ENCODE results near the gene MCEMP1.

The MCEMP1 gene

DNA sequence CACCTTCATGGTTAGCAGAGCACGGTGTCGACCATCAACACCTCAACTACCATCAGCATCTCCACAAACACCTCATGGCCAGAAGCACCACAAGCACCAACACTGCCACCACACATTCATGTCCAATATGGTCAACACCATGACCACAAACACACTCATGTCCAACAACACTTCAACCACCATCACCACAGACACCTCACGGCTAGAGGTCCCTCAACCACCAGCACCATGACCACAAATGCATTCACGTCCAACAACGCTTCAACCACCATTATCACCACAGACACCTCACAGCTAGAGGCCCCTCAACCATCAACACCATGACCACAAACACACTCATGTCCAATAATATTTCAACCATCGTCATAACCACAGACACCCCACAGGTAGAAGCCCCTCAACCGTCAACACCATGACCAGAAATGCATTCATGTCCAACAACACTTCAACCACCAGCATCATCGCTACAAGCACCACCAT lies 13.9 kb downstream of the MCEMP1 start:
- DNase-seq (ENCODE audit: low read depth): no peak

DNA sequence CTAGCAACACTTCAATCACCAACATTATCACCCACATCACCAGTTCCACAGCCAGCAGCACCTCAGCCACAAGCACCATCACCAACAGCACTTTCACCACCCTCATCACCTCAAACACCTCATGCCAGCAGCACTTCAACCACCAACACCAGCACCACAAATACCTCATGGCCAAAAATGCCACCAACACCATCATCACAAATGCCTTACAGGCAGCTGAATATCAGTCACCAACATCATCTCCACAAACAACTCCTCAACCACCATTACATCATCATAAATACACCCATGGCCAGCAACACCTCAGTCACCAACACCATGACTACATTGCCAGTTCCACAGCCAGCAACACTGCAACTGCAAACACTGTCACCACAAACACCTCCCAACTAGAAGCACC lies 14.6 kb downstream of the MCEMP1 start:
- no peak for DNase-seq (ENCODE audit: low read depth)

More for the DNA sequence above, 13.9 kb downstream of the MCEMP1 start:
- H3K4me3 ChIP-seq (ENCODE audit: low read depth, low read length): no peak overlapping the region

DNA sequence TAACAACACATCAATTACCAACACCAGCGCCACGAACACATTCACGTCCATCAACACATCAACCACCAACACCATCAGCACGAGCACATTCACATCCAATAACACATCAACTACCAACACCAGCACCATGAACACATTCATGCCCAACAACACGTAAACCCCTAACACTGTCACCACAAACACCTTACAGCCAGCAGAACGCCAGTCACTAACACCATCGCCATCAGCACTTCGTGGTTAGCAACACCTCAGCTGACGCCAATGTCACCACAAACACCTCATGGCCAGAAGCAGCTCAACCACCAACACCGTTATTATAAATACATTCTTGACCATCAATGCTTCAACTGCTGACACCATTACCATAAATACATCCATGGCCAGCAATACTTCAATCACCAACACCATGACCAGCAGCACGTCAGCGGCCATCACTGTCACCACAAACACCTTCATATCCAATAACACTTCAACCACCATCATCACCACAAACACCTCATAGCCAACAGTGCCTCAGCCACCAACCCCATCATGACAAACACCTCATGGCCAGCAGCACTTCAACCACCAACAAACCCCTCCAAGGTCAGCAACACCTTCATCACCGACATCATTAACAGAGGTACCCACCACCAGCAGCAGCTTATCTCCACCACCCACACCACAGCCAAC lies 15.7 kb downstream of the MCEMP1 start:
- no peak for DNase-seq (ENCODE audit: low read depth)
- H3K4me3 ChIP-seq (ENCODE audit: low read depth, low read length): no peak overlapping the region

More for the DNA sequence above, 14.6 kb downstream of the MCEMP1 start:
- H3K4me3 ChIP-seq (ENCODE audit: low read depth, low read length): no peak overlapping the region

DNA sequence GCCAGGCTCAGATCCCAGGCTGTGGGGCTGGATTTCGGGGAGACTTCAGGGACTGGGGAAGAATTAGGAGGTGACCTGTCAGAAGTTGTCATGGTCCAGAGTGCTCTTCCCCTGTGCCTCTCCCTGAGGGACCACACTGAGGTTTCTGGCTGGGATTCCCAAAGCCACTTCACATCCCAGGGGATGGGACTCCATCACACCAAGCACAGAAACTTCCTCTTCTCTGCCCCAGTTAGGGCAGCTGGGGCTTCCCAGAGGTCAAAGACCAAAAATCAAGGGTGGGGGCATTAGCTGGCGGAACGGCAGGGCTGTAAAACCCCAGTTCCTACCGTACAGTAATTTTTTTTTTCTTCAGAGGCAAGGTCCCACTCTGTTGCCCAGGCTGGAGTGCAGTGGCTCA lies 17.6 kb downstream of the MCEMP1 start:
- H3K4me3 ChIP-seq (ENCODE audit: low read depth, low read length): no peak overlapping the region
- DNase-seq (ENCODE audit: low read depth): no peak

DNA sequence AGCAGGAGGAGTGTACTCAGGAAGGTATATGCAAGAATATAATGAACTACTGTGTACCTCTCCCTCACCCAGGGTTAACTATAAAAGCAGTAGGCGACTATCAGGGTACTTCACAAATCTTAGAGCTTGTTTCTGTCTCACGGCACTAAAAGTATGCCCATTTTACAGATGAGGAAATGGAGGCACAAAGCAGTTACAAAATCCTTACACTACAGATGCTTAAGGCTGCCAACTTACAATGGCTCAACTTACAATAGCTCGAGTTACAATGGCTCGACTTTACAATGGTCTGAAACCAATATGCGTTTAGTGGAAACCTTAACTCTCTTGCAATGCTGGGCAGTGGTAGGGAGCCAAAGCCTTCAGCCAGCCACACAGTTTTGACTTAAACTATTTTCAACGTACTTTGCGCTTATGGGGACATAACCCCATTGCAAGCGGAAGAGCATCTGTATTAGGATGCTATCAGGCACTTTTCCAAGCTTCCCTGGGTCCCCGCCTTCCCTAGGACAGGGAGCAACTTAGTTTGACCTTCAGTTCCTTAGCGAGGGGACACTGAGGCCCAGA lies 20.9 kb downstream of the MCEMP1 start:
- no peak overlapping the region for H3K4me3 ChIP-seq (ENCODE audit: low read depth, low read length)
- DNase-seq (ENCODE audit: low read depth): no peak

DNA sequence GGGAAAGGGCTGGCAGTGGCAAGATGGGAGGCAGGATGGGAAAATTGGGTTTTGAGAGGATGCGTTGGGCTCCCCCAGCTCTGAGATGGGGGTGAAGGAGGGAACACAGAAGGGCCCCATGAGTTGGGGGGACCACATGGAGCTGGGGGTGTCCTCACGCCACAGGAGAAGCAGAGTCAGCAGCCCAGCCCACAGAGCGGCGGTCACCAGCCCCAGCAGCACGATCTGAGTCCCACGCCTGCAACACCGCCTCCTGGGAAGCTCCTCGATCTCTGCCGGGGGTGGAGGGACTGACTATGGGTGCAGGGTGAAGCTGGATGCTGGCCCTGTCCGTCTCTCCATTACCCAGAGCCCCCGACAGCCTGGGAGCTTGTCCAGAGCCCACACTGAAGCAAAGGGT lies 21.7 kb downstream of the MCEMP1 start:
- no peak for DNase-seq (ENCODE audit: low read depth)
- no peak overlapping the region for H3K4me3 ChIP-seq (ENCODE audit: low read depth, low read length)

DNA sequence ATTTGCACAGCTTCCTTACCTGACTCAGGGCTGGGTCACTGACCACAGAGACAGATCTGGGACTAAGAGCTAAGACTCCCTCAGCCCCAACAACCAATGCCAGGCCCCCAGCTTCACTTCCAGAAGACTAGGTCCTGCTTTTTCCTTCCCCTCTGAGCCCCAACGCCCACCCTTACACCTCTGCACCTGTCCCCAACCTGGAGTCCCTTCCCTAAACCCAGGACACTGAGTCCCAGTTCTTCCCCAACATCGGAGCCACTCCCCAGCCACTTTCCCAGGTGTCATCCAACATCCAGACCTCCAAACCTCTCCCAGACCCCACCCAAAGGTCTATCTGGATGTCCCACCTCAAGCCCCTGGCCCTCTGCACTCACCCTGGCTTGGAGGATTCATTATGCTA lies 22.1 kb downstream of the MCEMP1 start:
- no peak for DNase-seq (ENCODE audit: low read depth)
- no peak overlapping the region for H3K4me3 ChIP-seq (ENCODE audit: low read depth, low read length)

DNA sequence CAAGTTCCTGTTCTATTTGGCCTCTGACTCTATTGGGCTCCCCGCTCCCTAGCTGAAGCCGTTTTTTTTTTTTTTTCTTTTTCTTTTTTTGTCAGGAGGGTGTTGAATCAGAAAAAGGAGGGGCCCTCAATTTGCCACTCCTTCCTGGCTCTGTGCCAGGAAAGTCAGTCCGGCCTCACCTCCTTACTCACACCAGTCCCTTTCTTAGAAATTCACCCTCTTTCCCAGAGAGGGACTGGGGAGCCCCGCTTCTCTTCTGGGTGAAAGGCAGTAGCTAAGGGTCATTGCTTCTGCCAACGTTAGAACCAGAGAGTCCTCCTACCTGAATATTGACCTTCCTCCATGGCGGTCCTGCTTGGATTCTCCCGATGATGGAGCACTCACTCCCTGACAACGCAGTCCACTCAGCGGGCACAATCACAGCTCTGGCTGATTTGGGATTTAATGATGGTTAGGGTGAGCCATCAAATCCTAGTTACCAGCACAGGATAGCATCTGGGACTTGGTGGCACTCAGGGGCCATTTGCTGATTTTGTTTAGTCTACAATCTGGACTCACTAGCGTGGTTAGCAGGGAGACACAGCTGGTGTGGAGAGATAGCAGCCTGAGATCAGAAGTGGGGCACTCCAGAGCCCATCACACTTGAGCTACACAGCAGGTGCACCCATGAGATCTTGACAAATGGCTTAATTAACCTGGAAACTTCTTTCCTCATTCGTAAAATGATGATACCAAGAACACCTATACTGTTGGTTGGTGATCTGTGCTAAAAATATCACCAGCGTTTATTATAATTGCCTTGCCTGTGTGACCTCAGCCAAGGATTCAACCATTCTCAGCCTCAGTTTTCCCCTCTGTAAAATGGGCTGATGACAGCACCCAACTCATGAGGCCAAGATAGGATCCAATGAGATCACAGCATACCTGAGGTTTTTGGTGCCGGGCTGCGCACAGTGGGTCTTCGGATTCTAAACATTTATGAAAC lies 22.8 kb downstream of the MCEMP1 start:
- no peak overlapping the region for H3K4me3 ChIP-seq (ENCODE audit: low read depth, low read length)

DNA sequence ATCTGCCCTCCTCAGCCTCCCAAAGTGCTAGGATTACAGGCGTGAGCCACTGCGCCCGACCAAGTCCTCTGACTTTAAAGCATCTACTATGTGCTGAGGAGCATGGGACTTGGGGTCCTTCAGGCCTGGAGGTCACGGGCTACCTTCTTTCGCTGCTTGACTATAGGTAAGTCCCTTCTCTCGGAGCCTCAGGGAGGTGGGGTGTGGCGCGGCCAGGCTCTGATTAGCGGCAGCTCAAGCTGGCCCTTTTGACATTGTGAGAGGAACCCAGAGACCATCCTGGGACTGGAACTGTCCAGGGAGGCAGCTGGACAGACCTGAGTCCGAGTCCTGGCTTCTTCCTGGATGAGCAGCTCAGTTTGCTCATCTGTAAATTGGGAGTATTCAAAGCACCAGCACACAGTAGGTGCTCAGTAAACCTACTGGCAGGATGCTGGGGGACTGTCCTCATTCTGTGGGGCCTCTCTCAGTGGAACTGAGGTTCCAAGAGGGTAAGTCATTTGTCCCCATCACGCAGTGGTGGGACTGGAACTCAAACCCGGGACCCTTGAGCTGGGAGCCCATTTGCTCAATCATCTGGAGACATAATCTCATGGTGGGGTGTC lies 24.3 kb downstream of the MCEMP1 start:
- DNase-seq (ENCODE audit: low read depth): no peak
- H3K4me3 ChIP-seq (ENCODE audit: low read depth, low read length): no peak overlapping the region

More for the DNA sequence above, 22.8 kb downstream of the MCEMP1 start:
- DNase-seq (ENCODE audit: low read depth): no peak

DNA sequence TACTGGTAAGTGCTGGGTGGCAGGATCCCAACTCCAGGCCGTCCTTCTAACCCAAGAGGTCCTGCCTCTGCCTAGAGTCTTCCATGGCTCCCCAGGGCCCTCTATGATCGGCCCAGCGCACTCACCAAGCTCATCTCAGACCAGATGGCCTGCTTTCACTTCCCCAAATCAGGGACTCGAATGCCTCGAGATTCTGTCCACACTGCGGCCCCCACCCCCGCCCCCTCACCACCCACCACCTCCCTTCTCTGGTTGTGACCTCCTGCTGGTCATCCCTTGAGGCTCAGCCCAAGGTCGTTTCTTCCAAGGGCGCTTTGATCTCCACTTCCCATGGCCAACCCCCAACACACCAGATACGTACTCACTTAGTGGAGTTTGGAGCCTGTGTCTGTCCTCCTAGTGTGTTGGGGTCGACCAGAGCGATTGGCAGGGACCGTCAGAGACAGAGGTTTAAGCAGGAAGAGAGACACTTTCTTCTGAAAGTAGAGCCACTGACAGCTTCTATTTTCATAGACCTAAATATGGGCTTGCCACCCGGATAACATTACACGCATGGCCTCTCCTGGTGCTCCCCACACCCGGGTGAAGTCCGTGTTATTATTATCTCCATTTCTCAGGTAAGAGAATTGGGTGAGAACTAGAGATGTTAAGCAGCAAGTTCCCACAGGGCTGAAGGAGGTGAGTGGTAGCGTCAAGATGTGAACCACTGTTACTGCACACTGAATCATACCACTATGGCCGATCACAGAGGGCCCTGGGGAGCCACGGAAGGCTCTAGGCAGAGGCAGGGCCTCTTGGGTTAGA lies 25.0 kb downstream of the MCEMP1 start, which contains the start of gene FCER2:
Gene FCER2, minus strand, starts transcription at position 478 of the 804 bp plus-strand sequence. CDS start 2,371 bp downstream, outside the sequence.
- DNase-seq (ENCODE audit: low read depth): no peak
- H3K4me3 ChIP-seq (ENCODE audit: low read depth, low read length): no peak within 1 kb of the TSS

DNA sequence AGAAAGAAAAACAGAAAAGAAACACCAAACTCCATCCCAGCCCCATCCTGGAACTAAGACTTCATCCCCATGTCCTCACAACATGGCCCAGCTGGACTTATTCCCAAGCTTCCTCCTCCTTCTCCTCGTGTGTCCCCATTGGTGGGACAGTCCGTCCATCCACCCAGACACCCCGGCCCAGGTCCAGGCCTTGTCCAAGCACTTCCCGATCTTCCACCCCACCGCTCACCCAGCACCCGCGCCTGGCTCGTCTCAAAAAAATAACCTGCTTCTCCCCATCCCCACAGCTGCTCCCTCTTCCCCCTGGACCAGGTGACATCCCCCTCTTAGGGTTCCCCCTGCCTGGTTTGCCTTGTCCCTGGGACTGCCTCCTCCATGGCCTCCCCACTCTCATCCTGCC lies 26.4 kb downstream of the MCEMP1 start:
- DNase-seq (ENCODE audit: low read depth): no peak
- H3K4me3 ChIP-seq (ENCODE audit: low read depth, low read length): no peak overlapping the region

DNA sequence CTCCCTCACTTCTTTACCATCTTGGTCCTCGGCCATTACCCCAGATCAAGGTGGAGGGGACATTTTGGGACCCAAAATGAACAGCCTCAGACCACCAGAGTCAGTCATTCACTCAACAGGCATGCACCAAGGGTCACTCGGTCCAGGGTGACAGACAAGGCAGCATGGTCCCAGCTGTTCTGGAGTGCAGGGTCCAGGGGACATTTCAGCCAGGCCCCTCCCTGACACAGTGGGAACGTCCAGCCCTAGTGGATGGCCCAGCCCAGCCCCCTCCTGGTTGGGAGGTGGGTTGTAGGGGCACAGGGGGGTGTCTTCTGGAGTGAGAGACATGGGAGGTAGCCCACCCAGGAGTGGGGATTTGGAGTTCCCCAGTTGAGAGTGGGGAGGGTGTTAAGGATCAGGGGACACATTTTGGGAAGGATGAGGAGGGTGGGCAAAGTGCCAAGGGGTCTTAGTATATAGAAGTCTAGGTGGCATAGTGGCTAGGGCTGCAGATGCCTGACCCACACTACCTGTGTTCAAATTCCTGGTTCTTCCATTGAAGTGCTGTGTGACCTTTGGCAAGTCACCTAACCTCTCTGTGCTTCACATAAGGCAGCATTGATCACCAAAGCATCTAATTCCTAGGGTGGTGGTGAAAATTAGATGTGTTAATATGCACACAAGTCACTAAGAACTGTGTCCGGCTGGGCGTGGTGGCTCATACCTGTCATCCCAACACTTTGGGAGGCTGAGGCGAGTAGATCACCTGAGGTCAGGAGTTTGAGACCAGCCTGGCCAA lies 27.6 kb downstream of the MCEMP1 start:
- no peak for DNase-seq (ENCODE audit: low read depth)
- no peak overlapping the region for H3K4me3 ChIP-seq (ENCODE audit: low read depth, low read length)

DNA sequence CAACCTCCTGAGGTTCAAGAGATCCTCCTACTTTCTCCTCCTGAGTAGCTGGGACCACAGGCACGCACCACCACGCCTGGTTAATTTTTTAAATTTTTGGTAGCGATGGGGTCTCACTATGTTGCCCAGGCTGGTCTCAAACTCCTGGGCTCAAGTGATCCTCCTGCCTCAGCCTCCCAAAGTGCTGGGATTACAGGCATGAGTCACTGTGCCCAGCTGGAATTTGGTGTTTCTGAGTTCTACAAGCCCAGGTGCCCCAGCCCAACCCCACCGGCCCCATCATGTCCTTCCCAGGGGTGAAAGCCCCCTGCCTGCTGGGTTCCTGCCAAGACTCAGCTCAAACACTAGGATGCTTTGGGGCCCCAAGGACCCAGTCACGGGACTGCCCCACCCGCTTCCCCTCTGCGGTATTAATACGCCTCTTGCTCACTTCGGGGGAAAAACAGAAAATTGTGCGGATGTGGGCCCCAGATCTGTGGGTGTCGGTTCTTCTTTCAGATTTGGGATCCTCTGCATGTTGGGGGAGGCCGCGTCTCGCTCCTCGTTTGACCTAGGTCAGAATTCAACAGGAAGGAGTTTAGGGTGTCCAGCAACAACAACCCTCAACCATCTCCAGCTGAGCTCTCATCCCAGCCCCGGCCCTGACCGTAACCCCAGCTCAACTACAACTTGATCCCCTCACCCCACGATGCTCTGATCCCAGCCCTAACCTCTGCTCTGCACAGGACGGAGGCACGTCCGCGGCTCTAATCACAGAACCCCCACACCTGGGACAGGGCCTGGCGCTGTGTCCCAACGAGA lies 28.7 kb downstream of the MCEMP1 start:
- no peak overlapping the region for H3K4me3 ChIP-seq (ENCODE audit: low read depth, low read length)
- no peak for DNase-seq (ENCODE audit: low read depth)

DNA sequence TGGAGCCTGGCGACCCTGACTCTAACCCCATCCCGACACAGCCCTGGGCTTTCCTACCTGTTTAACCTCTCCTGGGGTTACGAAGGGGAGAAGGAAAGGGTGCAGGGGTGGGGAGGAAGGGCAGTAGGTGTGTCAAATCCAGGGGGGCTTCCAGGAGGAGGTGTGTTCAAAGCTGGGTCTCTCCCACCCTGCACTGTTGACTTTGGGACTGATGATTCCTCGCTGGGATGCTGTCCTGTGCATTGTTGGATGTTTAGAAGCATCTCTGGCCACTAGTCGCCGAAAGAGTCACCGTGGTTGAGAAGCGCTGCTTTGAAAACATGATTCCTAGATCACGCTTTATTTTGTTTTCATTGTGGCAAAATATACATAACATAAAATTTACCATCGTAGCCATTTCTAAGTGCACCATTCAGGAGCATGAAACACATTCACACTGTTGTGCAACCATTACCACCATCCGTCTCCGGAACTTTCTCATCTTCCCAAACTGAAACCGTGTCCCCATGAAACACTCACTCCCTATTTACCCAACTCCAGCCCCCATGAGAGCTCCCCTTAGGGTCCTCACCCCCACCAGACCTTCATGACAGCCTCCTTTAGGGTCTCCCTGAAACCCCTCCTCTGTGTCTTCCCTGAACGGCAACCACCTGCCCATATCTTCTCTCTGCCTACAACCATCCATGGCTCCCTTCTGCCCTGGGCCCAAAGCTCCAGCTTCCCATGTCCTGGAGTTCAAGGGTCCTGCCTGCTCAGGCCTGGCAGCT lies 29.5 kb downstream of the MCEMP1 start:
- DNase-seq (ENCODE audit: low read depth): no peak
- H3K4me3 ChIP-seq (ENCODE audit: low read depth, low read length): no peak overlapping the region

DNA sequence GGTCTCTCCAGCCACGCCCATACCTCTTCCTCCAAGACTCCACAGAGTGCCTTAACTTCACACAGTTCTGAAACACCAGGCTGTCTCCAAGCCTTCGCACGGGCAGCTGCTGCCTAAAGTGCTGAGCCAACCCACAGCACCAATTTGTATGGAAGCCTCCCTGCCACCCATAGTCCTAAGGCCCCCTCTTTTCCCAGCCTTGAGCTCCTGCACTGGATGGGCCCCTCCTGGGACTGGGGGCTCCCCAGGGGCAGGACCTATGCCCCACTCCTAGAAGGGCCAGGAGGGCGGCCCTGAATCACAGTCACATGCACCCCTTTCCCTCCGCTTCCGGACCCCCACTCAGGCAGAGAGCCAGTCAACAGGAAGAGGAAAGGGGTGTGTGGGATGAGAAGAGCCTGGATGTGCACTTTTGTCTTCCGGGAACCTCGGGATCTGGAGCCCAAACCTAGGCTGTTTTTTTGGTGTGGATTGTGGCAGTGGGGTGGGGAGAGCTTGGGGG lies 30.1 kb downstream of the MCEMP1 start:
- H3K4me3 ChIP-seq (ENCODE audit: low read depth, low read length): no peak overlapping the region
- no peak for DNase-seq (ENCODE audit: low read depth)

DNA sequence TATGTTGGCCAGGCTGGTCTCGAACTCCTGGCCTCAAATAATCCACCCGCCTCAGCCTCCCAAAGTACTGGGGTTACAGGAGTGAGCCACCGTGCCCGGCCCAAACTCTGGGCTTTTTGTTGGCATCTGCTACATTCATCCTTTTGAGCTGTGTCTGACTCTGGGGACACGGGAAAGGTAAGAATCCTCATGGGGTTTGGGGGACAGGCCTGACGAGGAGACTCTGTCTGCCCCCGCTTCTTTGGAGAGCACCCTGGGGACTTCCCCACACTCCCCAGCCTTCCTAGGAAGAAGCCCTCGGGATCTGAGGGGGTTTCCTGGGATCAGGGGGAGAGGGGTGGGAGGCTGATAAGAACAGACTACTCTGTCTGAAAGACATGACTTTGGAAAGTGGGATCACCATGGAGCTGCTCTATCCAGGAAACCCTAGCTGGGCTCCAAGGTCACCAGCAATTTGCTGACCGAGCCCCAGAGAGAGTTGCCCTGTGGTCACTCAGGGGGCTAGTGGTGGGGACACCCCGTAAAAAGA lies 33.1 kb downstream of the MCEMP1 start:
- H3K4me3 ChIP-seq (ENCODE audit: low read depth, low read length): no peak overlapping the region
- DNase-seq (ENCODE audit: low read depth): no peak
